H9 (cell line): Measurements from ENCODE around the gene SLC26A2. TPM values are rescaled to one million over a fixed set of nuclear protein-coding genes. Genes with fewer than 3 reads are reported as not detected.

Source experiments
- DNase-seq: peaks from one replicate; pipeline ENCODE4 v3.0.0-alpha.2; 2017
- H2AFZ ChIP-seq: one replicate; pipeline ENCODE4 v1.6.1; 2013; ENCODE audit warnings: mild to moderate bottlenecking, low read length, control low read depth, moderate library complexity
- H2AK5ac ChIP-seq: 2 replicates; pipeline ENCODE4 v1.6.1; 2013; ENCODE audit warnings: low read length, control low read depth, mixed read lengths; ENCODE audit not compliant: insufficient read length
- H2BK120ac ChIP-seq: one replicate; pipeline ENCODE4 v1.6.1; 2013; ENCODE audit warnings: low read depth, mild to moderate bottlenecking, low read length, control low read depth, inconsistent platforms; ENCODE audit not compliant: poor library complexity, severe bottlenecking
- H2BK12ac ChIP-seq: 2 replicates; pipeline ENCODE4 v1.6.1; 2013; ENCODE audit warnings: low read length, control low read depth, mixed read lengths, low read depth; ENCODE audit not compliant: insufficient read length
- H2BK15ac ChIP-seq: 2 replicates; pipeline ENCODE4 v1.6.1; 2013; ENCODE audit warnings: low read depth, low read length, control low read depth
- H2BK20ac ChIP-seq: one replicate; pipeline ENCODE4 v1.6.1; 2013; ENCODE audit warnings: low read depth, mild to moderate bottlenecking, low read length, control low read depth, inconsistent platforms; ENCODE audit not compliant: poor library complexity, severe bottlenecking
- H2BK5ac ChIP-seq: 2 replicates; pipeline ENCODE4 v1.6.1; 2013; ENCODE audit warnings: low read length, control low read depth, mixed read lengths; ENCODE audit not compliant: insufficient read length
- H3K14ac ChIP-seq: 2 replicates; pipeline ENCODE4 v1.6.1; 2013; ENCODE audit warnings: low read length, control low read depth; ENCODE audit not compliant: insufficient read depth
- H3K18ac ChIP-seq: 2 replicates; pipeline ENCODE4 v1.6.1; 2013; ENCODE audit warnings: low read depth, mild to moderate bottlenecking, mixed read lengths, low read length, control low read depth; ENCODE audit not compliant: insufficient read length
- H3K23ac ChIP-seq: 2 replicates; pipeline ENCODE4 v1.6.1; 2013; ENCODE audit warnings: low read length, control low read depth, mixed read lengths, low read depth; ENCODE audit not compliant: insufficient read length
- H3K23me2 ChIP-seq: 2 replicates; pipeline ENCODE4 v1.6.1; 2013; ENCODE audit warnings: low read depth, mild to moderate bottlenecking, mixed read lengths, low read length, control low read depth; ENCODE audit not compliant: insufficient read length, poor library complexity, severe bottlenecking
- H3K27ac ChIP-seq: 2 replicates; pipeline ENCODE4 v1.5.1; 2013; ENCODE audit warnings: low read length, control low read depth, mixed read lengths, low read depth; ENCODE audit not compliant: insufficient read length
- H3K27me3 ChIP-seq: 2 replicates; pipeline ENCODE4 v1.6.1; 2013; ENCODE audit warnings: low read length, control low read depth, inconsistent platforms; ENCODE audit not compliant: insufficient read depth
- H3K4ac ChIP-seq: 2 replicates; pipeline ENCODE4 v1.6.1; 2013; ENCODE audit warnings: low read depth, mild to moderate bottlenecking, control low read depth, inconsistent platforms, low read length, moderate library complexity
- H3K4me1 ChIP-seq: 2 replicates; pipeline ENCODE4 v1.6.1; 2013; ENCODE audit warnings: low read length, control low read depth, inconsistent platforms; ENCODE audit not compliant: insufficient read depth
- H3K4me2 ChIP-seq: 2 replicates; pipeline ENCODE4 v1.6.1; 2013; ENCODE audit warnings: low read length, control low read depth, mixed read lengths; ENCODE audit not compliant: insufficient read length, insufficient read depth
- H3K56ac ChIP-seq: 2 replicates; pipeline ENCODE4 v1.6.1; 2013; ENCODE audit warnings: low read depth, mild to moderate bottlenecking, mixed read lengths, low read length, control low read depth; ENCODE audit not compliant: insufficient read length
- H3K79me1 ChIP-seq: 2 replicates; pipeline ENCODE4 v1.6.1; 2013; ENCODE audit warnings: low read depth, mild to moderate bottlenecking, moderate library complexity, low read length, control low read depth, inconsistent platforms; ENCODE audit not compliant: insufficient read depth, poor library complexity, severe bottlenecking
- H3K79me2 ChIP-seq: 2 replicates; pipeline ENCODE4 v1.6.1; 2013; ENCODE audit warnings: low read length, control low read depth, inconsistent platforms; ENCODE audit not compliant: insufficient read depth
- H3K9ac ChIP-seq: 2 replicates; pipeline ENCODE4 v1.6.1; 2013; ENCODE audit warnings: low read length, control low read depth, mixed read lengths; ENCODE audit not compliant: insufficient read length; ENCODE audit errors: extremely low read depth
- H3K9me3 ChIP-seq: one replicate; pipeline ENCODE4 v1.6.1; 2013; ENCODE audit warnings: low read depth, low read length, inconsistent platforms; ENCODE audit not compliant: control insufficient read depth
- H3T11ph ChIP-seq: one replicate; pipeline ENCODE4 v1.6.1; 2013; ENCODE audit warnings: mild to moderate bottlenecking, low read length, control low read depth, inconsistent platforms
- H4K20me1 ChIP-seq: one replicate; pipeline ENCODE4 v1.6.1; 2013; ENCODE audit not compliant: control insufficient read depth, insufficient read length, insufficient read depth
- H4K5ac ChIP-seq: 2 replicates; pipeline ENCODE4 v1.6.1; 2013; ENCODE audit warnings: low read depth, mild to moderate bottlenecking, mixed read lengths, low read length, control low read depth; ENCODE audit not compliant: insufficient read length
- H4K8ac ChIP-seq: replicated peaks from 2 replicates; pipeline ENCODE4 v1.6.1; 2013; ENCODE audit warnings: low read length, control low read depth, mixed read lengths, low read depth; ENCODE audit not compliant: insufficient read length
- H4K91ac ChIP-seq: 2 replicates; pipeline ENCODE4 v1.6.1; 2013; ENCODE audit warnings: low read depth, mild to moderate bottlenecking, moderate library complexity, mixed read lengths, low read length, control low read depth; ENCODE audit not compliant: insufficient read length
- H3K27ac Mint-ChIP-seq, 3 experiments: 2 replicates in 2 of 3; 3 replicates in 1 of 3; pipeline ENCODE4 v1.8.0; 2020 to 2021; ENCODE audit warnings: mixed read lengths in 3 of 3, mild to moderate bottlenecking in 1 of 3, moderate library complexity in 1 of 3
- H3K27me3 Mint-ChIP-seq: 2 replicates; pipeline ENCODE4 v1.8.0; 2021; ENCODE audit warnings: low read depth, mild to moderate bottlenecking, moderate library complexity, mixed read lengths
- H3K36me3 Mint-ChIP-seq, 3 experiments: 2 replicates in 2 of 3; 3 replicates in 1 of 3; pipeline ENCODE4 v1.8.0; 2020 to 2021; ENCODE audit warnings: low read depth in 3 of 3, mixed read lengths in 3 of 3; ENCODE audit not compliant: insufficient read depth in 1 of 3
- H3K4me1 Mint-ChIP-seq, 2 experiments: 2 replicates each; pipeline ENCODE4 v1.8.0; 2020; ENCODE audit warnings: mixed read lengths in 2 of 2
- H3K4me3 Mint-ChIP-seq, 2 experiments: 2 replicates in 1 of 2; 3 replicates in 1 of 2; pipeline ENCODE4 v1.8.0; 2020 to 2021; ENCODE audit warnings: mild to moderate bottlenecking in 2 of 2, mixed read lengths in 2 of 2, moderate library complexity in 1 of 2
- H3K9me3 Mint-ChIP-seq, 2 experiments: 2 replicates in 1 of 2; 3 replicates in 1 of 2; pipeline ENCODE4 v1.8.0; 2020; ENCODE audit warnings: mild to moderate bottlenecking in 2 of 2, mixed read lengths in 2 of 2, moderate library complexity in 1 of 2
- CTCF ChIP-seq: fragments of 200-600 bp; sonication (generic); conservative IDR thresholded peaks from 3 replicates; pipeline ENCODE4 v1.8.0; 2021; ENCODE audit warnings: antibody characterized with exemption, mild to moderate bottlenecking
- WGBS: extraction: QIAGEN DNeasy Blood & Tissue Kit; methylation state at CpG from one replicate; pipeline ENCODE4 v1.1.7; 2013; ENCODE audit warnings: missing lambda C conversion rate, low lambda C conversion rate, mixed read lengths; ENCODE audit not compliant: insufficient read length; ENCODE audit errors: extremely low coverage; 5-methylcytosine and 5-hydroxymethylcytosine counted together
- total RNA-seq: library from RNA; stranded (reverse); gene quantifications from 2 replicates; pipeline ENCODE4 v1.2.1, GENCODE V29; 2021

Gene SLC26A2
- total RNA-seq, 1 experiment from 2014 or later, result 5.9 TPM

- peaks cover 45 to 76% (median 69%) of the 10 kb centered on the region in 3 experiments; a peak in 6 of 7 replicates for H3K36me3 Mint-ChIP-seq
- H2AFZ ChIP-seq, result no peak overlapping the region
- H3K79me2 ChIP-seq, result no peaks in the 10 kb centered on the region
- H3T11ph ChIP-seq, result no peak overlapping the region
- H4K5ac ChIP-seq, result no peak overlapping the region
- H3K4me2 ChIP-seq, result no peak overlapping the region
- H3K14ac ChIP-seq, result no peak overlapping the region
- H3K27ac ChIP-seq, result no peak overlapping the region
- no peak for TF ChIP-seq CTCF
- no peaks in the 10 kb centered on the region for H3K23me2 ChIP-seq
- H3K18ac ChIP-seq, result no peak overlapping the region
- no CpG with 5 or more reads among the region's 6 CpGs for WGBS
- no peak overlapping the region for H2BK12ac ChIP-seq
- H3K56ac ChIP-seq, result no peak overlapping the region
- no peaks in the 10 kb centered on the region for H3K4me1 Mint-ChIP-seq
- H3K4me1 ChIP-seq, result no peaks in the 10 kb centered on the region
- no peak overlapping the region for H2AK5ac ChIP-seq
- DNase-seq, result no peak
- H3K27ac Mint-ChIP-seq, result no peak overlapping the region
- H4K8ac ChIP-seq, result no peak overlapping the region
- H4K20me1 ChIP-seq, result no peaks in the 10 kb centered on the region
- no peaks in the 10 kb centered on the region for H3K9me3 ChIP-seq
- H4K91ac ChIP-seq, result no peak overlapping the region
- H2BK5ac ChIP-seq, result no peak overlapping the region
- no peaks in the 10 kb centered on the region for H3K79me1 ChIP-seq
- H3K4me3 Mint-ChIP-seq, result no peak overlapping the region
- no peak overlapping the region for H2BK15ac ChIP-seq
- no peak overlapping the region for H3K9ac ChIP-seq
- no peak overlapping the region for H3K23ac ChIP-seq
- no peak overlapping the region for H2BK20ac ChIP-seq
- H2BK120ac ChIP-seq, result no peak overlapping the region
- no peaks in the 10 kb centered on the region for H3K27me3 Mint-ChIP-seq
- peaks cover 2 to 3% of the 10 kb centered on the region in 2 experiments; a peak in 2 of 5 replicates for H3K9me3 Mint-ChIP-seq
- no peak overlapping the region for H3K4ac ChIP-seq
- no peaks in the 10 kb centered on the region for H3K27me3 ChIP-seq
These were observed 49.3 kb downstream of the SLC26A2 start for GRCh38 chr5:150009671-150010387.
